MM.1S (cell line): ENCODE data around the gene TRMT1L.

Source experiments
- DNase-seq: peaks from one replicate; pipeline ENCODE4 v3.0.0-alpha.2; 2015
- H2AFZ ChIP-seq: fragments of 300-600 bp; sonication (generic); 2 replicates; pipeline ENCODE4 v1.6.0; 2016; ENCODE audit warnings: antibody characterized with exemption, low read length
- H3F3A ChIP-seq: fragments of 300-600 bp; sonication (generic); 2 replicates; pipeline ENCODE4 v1.6.1; 2016; ENCODE audit warnings: mild to moderate bottlenecking, antibody characterized with exemption, low read length, moderate library complexity, mixed read lengths; ENCODE audit not compliant: insufficient read depth
- H3K27ac ChIP-seq: fragments of 300-600 bp; sonication (generic); 2 replicates; pipeline ENCODE4 v1.5.1; 2016; ENCODE audit warnings: mild to moderate bottlenecking, low read length
- H3K27me3 ChIP-seq: fragments of 300-600 bp; sonication (generic); replicated peaks from 2 replicates; pipeline ENCODE4 v1.6.0; 2016; ENCODE audit warnings: low read length; ENCODE audit not compliant: insufficient read depth
- H3K36me3 ChIP-seq: fragments of 300-600 bp; sonication (generic); replicated peaks from 2 replicates; pipeline ENCODE4 v1.6.1; 2016; ENCODE audit warnings: mild to moderate bottlenecking, low read length, mixed read lengths; ENCODE audit not compliant: insufficient read depth
- H3K4me1 ChIP-seq: fragments of 300-600 bp; sonication (generic); 2 replicates; pipeline ENCODE4 v1.6.1; 2016; ENCODE audit warnings: low read length, mixed read lengths
- H3K4me2 ChIP-seq: fragments of 300-600 bp; sonication (generic); 2 replicates; pipeline ENCODE4 v1.6.0; 2016; ENCODE audit warnings: low read depth, low read length
- H3K4me3 ChIP-seq: fragments of 300-600 bp; sonication (generic); 2 replicates; pipeline ENCODE4 v1.5.1; 2016; ENCODE audit warnings: low read length, mixed read lengths
- H3K79me2 ChIP-seq: fragments of 300-600 bp; sonication (generic); 2 replicates; pipeline ENCODE4 v1.6.1; 2016; ENCODE audit warnings: mixed run types, low read length, mixed read lengths
- H3K9ac ChIP-seq: fragments of 300-600 bp; sonication (generic); 2 replicates; pipeline ENCODE4 v1.6.1; 2016; ENCODE audit warnings: low read length, mixed read lengths
- H3K9me2 ChIP-seq: fragments of 300-600 bp; sonication (generic); replicated peaks from 2 replicates; pipeline ENCODE4 v1.6.1; 2016; ENCODE audit warnings: mild to moderate bottlenecking, low read length, mixed read lengths; ENCODE audit not compliant: insufficient read depth
- H3K9me3 ChIP-seq: fragments of 300-600 bp; sonication (generic); replicated peaks from 2 replicates; pipeline ENCODE4 v1.6.1; 2016; ENCODE audit warnings: mild to moderate bottlenecking, low read length, mixed read lengths; ENCODE audit not compliant: insufficient read depth
- H4K20me1 ChIP-seq: fragments of 300-600 bp; sonication (generic); 2 replicates; pipeline ENCODE4 v1.6.1; 2016; ENCODE audit warnings: mild to moderate bottlenecking, low read length, moderate library complexity, mixed read lengths; ENCODE audit not compliant: insufficient read depth
- EZH2 ChIP-seq: fragments of 300-600 bp; sonication (generic); optimal IDR thresholded peaks from 2 replicates; pipeline ENCODE3; 2017; ENCODE audit warnings: low read depth, mild to moderate bottlenecking, antibody characterized with exemption, low read length, mixed read lengths
- EZH2phosphoT487 ChIP-seq: fragments of 300-600 bp; sonication (generic); IDR thresholded peaks from 2 replicates; pipeline ENCODE4 v1.6.1; 2018; ENCODE audit warnings: antibody characterized with exemption, low read length
- TF ChIP-seq, protein P1 (sequence below): fragments of 300-600 bp; sonication (generic); IDR thresholded peaks from 2 replicates; pipeline ENCODE4 v1.5.1; 2016; ENCODE audit warnings: antibody characterized with exemption, low read length, mixed read lengths

The TRMT1L gene

GRCh38 chr1:185193756-185194155 is 37.0 kb upstream of the TRMT1L start:
- H3F3A ChIP-seq = no peaks in the 10 kb centered on the region

DNA sequence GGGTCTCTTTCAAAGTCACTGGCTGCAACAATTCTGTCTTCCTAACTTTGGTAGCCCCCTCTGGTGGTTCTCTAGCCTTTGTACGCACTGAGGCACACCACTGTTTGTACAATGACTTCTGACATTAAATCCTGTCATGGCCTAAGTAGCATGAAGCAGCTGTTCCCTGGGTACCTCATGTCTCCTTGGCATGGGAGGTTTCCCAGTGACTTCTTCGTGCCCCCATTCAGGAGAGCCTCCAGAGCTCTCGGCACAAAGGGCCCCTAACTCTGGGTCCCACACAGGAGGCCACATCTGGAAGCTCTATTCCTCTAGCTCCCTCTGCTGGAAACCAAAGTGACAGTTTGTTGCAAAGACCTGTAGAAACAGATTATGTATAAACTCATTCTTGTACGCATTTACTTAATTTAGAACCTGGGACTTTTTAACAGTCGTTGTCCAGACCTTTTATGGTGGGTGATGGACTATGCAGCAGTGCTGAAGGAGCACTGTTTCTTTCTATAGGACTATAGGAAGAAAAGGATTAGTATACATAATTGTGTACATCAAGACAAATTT is 13.6 kb upstream of the TRMT1L start:
- TF ChIP-seq EZH2phosphoT487 (no peak), EZH2 (no peak)
- TF ChIP-seq, protein P1, sequence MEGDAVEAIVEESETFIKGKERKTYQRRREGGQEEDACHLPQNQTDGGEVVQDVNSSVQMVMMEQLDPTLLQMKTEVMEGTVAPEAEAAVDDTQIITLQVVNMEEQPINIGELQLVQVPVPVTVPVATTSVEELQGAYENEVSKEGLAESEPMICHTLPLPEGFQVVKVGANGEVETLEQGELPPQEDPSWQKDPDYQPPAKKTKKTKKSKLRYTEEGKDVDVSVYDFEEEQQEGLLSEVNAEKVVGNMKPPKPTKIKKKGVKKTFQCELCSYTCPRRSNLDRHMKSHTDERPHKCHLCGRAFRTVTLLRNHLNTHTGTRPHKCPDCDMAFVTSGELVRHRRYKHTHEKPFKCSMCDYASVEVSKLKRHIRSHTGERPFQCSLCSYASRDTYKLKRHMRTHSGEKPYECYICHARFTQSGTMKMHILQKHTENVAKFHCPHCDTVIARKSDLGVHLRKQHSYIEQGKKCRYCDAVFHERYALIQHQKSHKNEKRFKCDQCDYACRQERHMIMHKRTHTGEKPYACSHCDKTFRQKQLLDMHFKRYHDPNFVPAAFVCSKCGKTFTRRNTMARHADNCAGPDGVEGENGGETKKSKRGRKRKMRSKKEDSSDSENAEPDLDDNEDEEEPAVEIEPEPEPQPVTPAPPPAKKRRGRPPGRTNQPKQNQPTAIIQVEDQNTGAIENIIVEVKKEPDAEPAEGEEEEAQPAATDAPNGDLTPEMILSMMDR = peak; percentile 94
- H3K9ac ChIP-seq = no peak overlapping the region
- H3K27me3 ChIP-seq = no peaks in the 10 kb centered on the region
- H3K27ac ChIP-seq = no peak overlapping the region
- H2AFZ ChIP-seq = no peak overlapping the region
- no peaks in the 10 kb centered on the region for H3K9me2 ChIP-seq
- H3F3A ChIP-seq = peaks cover 3% of the 10 kb centered on the region; the same call in 1 of the 2 replicates
- H3K4me2 ChIP-seq = no peak overlapping the region
- H3K4me3 ChIP-seq = no peak overlapping the region
- DNase-seq = peak; percentile 76
- no peaks in the 10 kb centered on the region for H3K4me1 ChIP-seq
- H3K9me3 ChIP-seq = no peaks in the 10 kb centered on the region
- no peaks in the 10 kb centered on the region for H3K36me3 ChIP-seq
- no peaks in the 10 kb centered on the region for H3K79me2 ChIP-seq
- H4K20me1 ChIP-seq = no peaks in the 10 kb centered on the region

More at GRCh38 chr1:185193756-185194155, 37.0 kb upstream of the TRMT1L start:
- Histone ChIP-seq H2AFZ (no peak overlapping the region), H3K4me2 (no peak overlapping the region), H4K20me1 (no peaks in the 10 kb centered on the region), H3K4me1 (no peaks in the 10 kb centered on the region), H3K9me3 (no peaks in the 10 kb centered on the region), H3K36me3 (no peaks in the 10 kb centered on the region), H3K27ac (no peak overlapping the region), H3K9me2 (no peaks in the 10 kb centered on the region), H3K9ac (no peak overlapping the region), H3K79me2 (no peaks in the 10 kb centered on the region), H3K27me3 (no peaks in the 10 kb centered on the region), H3K4me3 (no peak overlapping the region)
- TF ChIP-seq EZH2phosphoT487 = no peak
- TF ChIP-seq, protein P1 = no peak
- no peak for TF ChIP-seq EZH2
- no peak for DNase-seq

DNA sequence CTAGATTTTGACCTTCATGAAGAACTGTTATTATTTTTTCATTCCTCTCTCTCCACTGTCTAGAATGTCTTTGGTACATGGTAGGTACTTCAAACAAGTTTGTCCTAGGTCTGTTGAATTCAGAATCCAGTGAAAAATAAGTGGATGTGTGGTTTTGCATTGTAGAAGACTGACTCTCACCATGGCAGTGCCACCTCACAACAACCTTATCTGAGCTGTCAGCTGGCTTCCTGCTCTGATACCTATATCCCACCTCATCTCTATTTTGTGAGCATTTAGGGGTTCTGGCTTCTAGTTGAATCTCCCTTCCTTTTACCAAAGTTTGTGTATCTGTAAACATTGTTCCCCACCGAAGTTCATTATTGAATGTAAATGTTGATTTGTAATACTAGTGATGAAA is 9.4 kb upstream of the TRMT1L start:
- Histone ChIP-seq H3F3A (peaks cover 13% of the 10 kb centered on the region), H3K9me3 (no peaks in the 10 kb centered on the region), H3K27ac (no peak overlapping the region), H3K36me3 (no peaks in the 10 kb centered on the region), H3K9ac (no peak overlapping the region), H4K20me1 (no peaks in the 10 kb centered on the region), H3K4me2 (no peak overlapping the region), H3K9me2 (no peaks in the 10 kb centered on the region), H2AFZ (no peak overlapping the region), H3K4me1 (peaks cover 13% of the 10 kb centered on the region), H3K79me2 (no peaks in the 10 kb centered on the region), H3K4me3 (no peak overlapping the region), H3K27me3 (no peaks in the 10 kb centered on the region)
- no peak for TF ChIP-seq EZH2phosphoT487
- TF ChIP-seq, protein P1 = no peak
- TF ChIP-seq EZH2 = no peak
- DNase-seq = no peak
